Activated CD8-positive, alpha-beta T cell treated with anti-CD3 and anti-CD28 coated beads for 36 hours (primary cell): ENCODE data around the gene CDH5. TPM values are rescaled to one million over a fixed set of nuclear protein-coding genes. Genes with fewer than 3 reads are reported as not detected.

Experiments
- ATAC-seq: fragments of 200-7000 bp; cut with Tn5 transposase; one replicate; pipeline ENCODE4 v1.10.0; 2021; ENCODE audit warnings: mild to moderate bottlenecking, moderate library complexity
- CTCF ChIA-PET: fragments of 350-600 bp; sonication (Branson Sonifier 250); formaldehyde crosslinking; loops from one replicate; lab custom pipeline; 2021; ENCODE audit warnings: antibody characterized with exemption; lab: Charles Lee
- POLR2A ChIA-PET: fragments of 350-600 bp; sonication (Branson Sonifier 250); formaldehyde crosslinking; loops from one replicate; lab custom pipeline; 2021; ENCODE audit warnings: antibody characterized with exemption; lab: Charles Lee
- DNase-seq: peaks from one replicate; pipeline ENCODE4 v3.0.0-alpha.2; 2020
- H3K27ac Mint-ChIP-seq: one replicate; pipeline ENCODE4 v1.8.0; 2021; ENCODE audit warnings: mild to moderate bottlenecking, mixed read lengths
- H3K27me3 Mint-ChIP-seq: one replicate; pipeline ENCODE4 v1.8.0; 2021; ENCODE audit warnings: mixed read lengths
- H3K36me3 Mint-ChIP-seq: one replicate; pipeline ENCODE4 v1.8.0; 2021; ENCODE audit warnings: low read depth, mixed read lengths
- H3K4me1 Mint-ChIP-seq: one replicate; pipeline ENCODE4 v1.8.0; 2021; ENCODE audit warnings: low read depth, mixed read lengths
- H3K4me3 Mint-ChIP-seq: one replicate; pipeline ENCODE4 v1.8.0; 2021; ENCODE audit warnings: mild to moderate bottlenecking, moderate library complexity, mixed read lengths
- H3K9me3 Mint-ChIP-seq: one replicate; pipeline ENCODE4 v1.8.0; 2021; ENCODE audit warnings: mixed read lengths
- intact Hi-C: fragments of 100-400 bp; cut with micrococcal nuclease; formaldehyde crosslinking; loops from one replicate; pipeline ENCODE4 v1.10.0; 2022
- total RNA-seq, 2 experiments: library from RNA; stranded (reverse); gene quantifications; one replicate each; pipeline ENCODE4 v1.2.3, GENCODE V29; 2021
- TF ChIP-seq, protein P1 (sequence below): fragments of 200-600 bp; IDR thresholded peaks from one replicate; pipeline ENCODE4 v1.8.0; 2022; ENCODE audit warnings: antibody characterized with exemption, mild to moderate bottlenecking

The CDH5 gene
- total RNA-seq, 2 experiments from 2014 or later, result not detected

DNA sequence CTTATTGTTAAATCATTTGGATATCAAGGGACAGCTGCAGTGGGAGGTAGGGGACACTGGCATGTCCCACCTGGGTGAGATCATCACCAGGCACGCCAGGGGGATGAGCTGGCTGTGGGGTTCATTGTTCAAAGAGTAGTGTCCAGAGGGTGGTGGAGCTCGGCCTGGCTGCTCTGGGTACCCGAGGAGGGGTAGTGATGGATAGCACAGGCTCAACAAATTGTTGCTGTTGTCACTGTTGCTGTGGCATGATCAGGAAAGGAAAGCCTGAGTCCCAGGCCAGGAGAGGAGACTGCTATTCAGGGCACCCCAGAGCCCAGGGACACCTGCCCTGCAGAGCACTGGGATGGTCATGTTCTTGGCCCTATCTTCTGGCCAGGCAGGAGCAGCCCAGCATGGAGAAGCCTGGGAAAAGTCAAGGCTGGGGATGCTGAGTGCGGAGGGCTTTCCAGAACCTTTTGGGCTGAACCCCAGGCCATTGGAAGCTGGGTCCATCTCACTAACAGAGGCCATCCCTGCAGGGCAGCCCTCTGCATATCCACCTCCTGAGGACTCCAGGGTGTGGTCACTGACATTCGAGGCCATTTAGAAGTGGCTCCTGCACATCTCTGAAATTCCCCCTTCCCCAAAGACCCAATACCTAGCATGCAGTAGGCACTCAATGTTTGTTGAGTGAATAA lies 72.7 kb downstream of the CDH5 start:
- Mint-ChIP-seq H3K27ac (no peak overlapping the region), H3K36me3 (no peaks in the 10 kb centered on the region), H3K9me3 (no peaks in the 10 kb centered on the region), H3K4me1 (no peaks in the 10 kb centered on the region), H3K4me3 (no peak overlapping the region), H3K27me3 (peaks cover 5% of the 10 kb centered on the region)
- POLR2A ChIA-PET, result no interaction called here
- intact Hi-C loops, result no loop called here
- CTCF ChIA-PET, result interaction anchor here (1.6 kb wide), 1 partner anchor 37 kb away, joined by 4 read pairs; no protein-coding TSS in a partner anchor
- DNase-seq (no peak), ATAC-seq (no peak)
- TF ChIP-seq, protein P1, sequence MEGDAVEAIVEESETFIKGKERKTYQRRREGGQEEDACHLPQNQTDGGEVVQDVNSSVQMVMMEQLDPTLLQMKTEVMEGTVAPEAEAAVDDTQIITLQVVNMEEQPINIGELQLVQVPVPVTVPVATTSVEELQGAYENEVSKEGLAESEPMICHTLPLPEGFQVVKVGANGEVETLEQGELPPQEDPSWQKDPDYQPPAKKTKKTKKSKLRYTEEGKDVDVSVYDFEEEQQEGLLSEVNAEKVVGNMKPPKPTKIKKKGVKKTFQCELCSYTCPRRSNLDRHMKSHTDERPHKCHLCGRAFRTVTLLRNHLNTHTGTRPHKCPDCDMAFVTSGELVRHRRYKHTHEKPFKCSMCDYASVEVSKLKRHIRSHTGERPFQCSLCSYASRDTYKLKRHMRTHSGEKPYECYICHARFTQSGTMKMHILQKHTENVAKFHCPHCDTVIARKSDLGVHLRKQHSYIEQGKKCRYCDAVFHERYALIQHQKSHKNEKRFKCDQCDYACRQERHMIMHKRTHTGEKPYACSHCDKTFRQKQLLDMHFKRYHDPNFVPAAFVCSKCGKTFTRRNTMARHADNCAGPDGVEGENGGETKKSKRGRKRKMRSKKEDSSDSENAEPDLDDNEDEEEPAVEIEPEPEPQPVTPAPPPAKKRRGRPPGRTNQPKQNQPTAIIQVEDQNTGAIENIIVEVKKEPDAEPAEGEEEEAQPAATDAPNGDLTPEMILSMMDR, result no peak

DNA sequence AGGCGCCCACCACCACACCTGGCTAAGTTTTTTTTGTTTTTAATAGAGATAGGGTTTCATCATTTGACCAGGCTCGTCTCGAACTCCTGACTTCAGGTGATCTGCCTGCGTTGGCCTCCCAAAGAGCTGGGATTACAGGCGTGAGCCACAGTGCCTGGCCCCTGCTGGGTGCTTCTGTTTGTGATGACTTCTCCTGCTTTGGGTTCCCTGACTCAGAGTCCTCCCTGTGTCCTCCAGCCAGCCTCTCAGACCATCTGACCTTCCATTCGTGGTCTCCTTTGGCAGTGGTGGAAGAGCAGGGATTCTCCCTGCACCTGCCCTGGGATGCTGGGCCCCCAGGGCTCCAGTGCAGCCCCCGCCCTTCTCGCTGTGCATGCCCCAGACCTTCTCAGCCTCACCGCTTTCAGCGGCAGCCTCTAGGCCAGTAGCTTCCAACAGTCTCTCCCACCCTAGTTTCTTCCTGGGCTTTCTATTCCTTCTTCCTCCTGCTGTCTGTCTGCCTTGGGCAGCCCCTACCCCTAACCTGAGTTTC lies 73.8 kb downstream of the CDH5 start:
- intact Hi-C loops, result no loop called here
- Mint-ChIP-seq H3K36me3 (no peaks in the 10 kb centered on the region), H3K4me3 (no peak overlapping the region), H3K27ac (no peak overlapping the region), H3K9me3 (no peaks in the 10 kb centered on the region), H3K4me1 (no peaks in the 10 kb centered on the region), H3K27me3 (peaks cover 5% of the 10 kb centered on the region)
- POLR2A ChIA-PET, result no interaction called here
- CTCF ChIA-PET, result interaction anchor here (1.6 kb wide), 1 partner anchor 36 kb away, joined by 4 read pairs; no protein-coding TSS in a partner anchor
- no peak for DNase-seq
- TF ChIP-seq, protein P1, result no peak
- ATAC-seq, result no peak

DNA sequence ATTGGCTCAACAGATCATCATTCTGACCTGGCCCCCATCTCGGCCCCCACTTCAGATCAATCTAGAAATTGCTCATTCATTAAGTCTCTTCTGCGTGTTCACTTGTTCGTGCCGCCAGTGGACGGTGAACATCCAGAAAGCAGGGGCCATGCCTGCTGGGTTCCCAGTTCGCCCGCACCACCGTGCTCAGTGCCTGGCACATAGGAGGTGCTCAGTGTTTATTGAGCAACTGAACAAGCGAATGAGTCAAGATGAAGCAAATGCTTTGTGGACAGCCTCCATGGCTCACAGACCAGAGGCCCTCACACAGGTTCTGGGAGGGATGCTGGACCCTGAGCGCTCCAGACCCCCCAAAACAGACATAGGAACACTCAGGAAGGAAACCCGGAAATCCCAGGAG lies 74.5 kb downstream of the CDH5 start:
- intact Hi-C loops, result no loop called here
- no peak overlapping the region for H3K27ac Mint-ChIP-seq
- H3K4me3 Mint-ChIP-seq, result no peak overlapping the region
- H3K4me1 Mint-ChIP-seq, result no peaks in the 10 kb centered on the region
- ATAC-seq (no peak), DNase-seq (no peak)
- H3K9me3 Mint-ChIP-seq, result no peaks in the 10 kb centered on the region
- H3K36me3 Mint-ChIP-seq, result no peaks in the 10 kb centered on the region
- TF ChIP-seq, protein P1, result no peak
- CTCF ChIA-PET, result interaction anchor here (1.6 kb wide), 1 partner anchor 35 kb away, joined by 4 read pairs; no protein-coding TSS in a partner anchor
- H3K27me3 Mint-ChIP-seq, result peaks cover 8% of the 10 kb centered on the region
- POLR2A ChIA-PET, result no interaction called here

DNA sequence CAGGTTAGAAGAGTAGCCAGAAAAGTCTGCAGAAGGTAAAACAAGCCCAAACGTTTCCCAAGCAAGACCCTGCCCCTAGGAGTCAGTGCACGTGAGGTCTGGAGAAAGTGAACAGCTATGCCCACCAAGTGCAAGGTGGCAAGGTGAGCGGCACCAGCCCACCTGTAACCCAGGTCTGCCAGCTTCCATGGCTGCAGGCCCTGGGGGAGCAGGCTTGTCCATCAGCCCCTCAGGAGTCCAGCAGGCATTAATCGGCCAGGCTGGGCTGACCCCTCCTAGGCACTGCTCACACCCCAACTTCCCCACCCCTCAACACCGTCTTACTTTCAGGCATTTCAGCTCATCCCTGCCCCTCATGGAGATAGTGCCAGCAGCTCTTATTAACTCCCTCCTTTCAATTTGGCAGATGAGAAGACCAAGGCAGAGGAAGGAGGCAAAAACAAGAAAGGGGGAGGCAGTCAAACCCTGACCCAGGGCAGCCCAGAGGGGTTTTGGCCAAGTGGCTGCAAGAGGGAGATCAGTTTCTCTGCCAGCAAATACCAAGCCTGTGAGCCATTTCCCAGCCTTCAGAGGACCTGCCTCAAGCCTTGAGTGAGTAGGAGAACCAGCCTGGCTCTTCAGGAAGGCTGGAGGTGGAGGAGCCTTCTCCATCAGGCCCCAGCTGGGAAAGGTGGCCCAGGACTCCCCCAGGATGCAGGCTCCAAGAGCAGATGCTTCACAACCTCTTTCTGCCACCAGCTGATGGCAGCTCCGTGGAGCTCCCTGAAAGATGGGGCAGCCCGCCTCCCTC lies 75.3 kb downstream of the CDH5 start:
- ATAC-seq (no peak), DNase-seq (no peak)
- Mint-ChIP-seq H3K27ac (no peak overlapping the region), H3K27me3 (peaks cover 10% of the 10 kb centered on the region), H3K4me1 (no peaks in the 10 kb centered on the region), H3K4me3 (no peak overlapping the region), H3K9me3 (no peaks in the 10 kb centered on the region), H3K36me3 (no peaks in the 10 kb centered on the region)
- CTCF ChIA-PET, result interaction anchor here (1.3 kb wide), 1 partner anchor 36 kb away, joined by 4 read pairs; no protein-coding TSS in a partner anchor
- TF ChIP-seq, protein P1, result no peak
- intact Hi-C loops, result no loop called here
- POLR2A ChIA-PET, result no interaction called here
